ENCODE results near the gene NT5C3A.
"Not testable (repeated sequence)": the region's sequence is repeated elsewhere in the genome, so short reads cannot be mapped to it uniquely, and the experiment has no call there.

The NT5C3A gene

DNA sequence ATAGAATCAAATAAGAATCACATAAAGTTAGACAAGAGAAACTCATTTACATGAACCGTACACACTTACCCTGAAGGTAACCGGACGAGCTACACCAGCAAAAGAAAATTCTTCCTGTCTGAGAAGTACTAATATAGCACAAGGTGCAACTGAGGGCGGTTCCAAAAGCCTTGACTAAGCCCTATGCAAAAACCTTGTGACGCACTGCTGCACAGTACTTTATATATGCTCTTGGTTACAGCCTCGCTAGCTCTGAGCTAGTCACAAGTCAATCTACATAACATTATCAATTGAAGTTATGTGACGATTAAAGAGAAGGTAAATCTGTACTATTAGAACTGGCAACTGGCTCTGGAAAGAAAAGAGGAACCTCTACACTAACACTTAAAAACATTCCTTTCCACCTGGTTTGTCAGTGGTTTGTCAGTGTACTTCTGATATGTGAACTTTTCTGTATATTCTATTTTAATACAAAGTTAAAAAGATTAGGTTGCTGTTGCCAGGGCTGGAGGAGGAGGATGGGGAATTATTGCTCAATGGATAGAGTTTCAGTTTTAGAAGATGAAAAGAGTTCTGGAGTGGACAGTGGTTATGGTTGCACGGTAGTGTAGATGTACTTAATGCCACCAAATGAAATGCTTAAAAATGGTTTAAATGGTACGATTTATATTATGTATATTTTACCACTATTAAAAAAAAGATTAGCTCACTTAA is 21.6 kb downstream of the NT5C3A start:
- DNase-seq: peak; percentile 37 to 79 (median 68)

DNA sequence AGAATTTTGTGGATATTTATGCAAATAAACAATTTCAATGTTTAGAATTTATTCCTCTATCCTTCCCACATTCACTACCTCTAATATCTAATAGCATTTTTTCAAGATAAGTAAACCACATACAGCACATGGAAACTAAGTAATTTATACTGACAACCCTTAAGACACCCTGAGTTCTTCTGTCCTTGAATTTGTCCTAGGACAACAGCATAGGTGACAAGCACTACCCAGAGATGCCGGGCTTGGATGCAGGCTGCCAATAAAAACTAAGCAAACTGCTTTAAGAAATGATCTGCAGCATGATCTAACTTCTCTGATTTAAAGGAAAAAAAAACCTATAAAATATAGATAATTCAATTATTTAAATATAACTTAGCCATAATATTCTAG is 22.7 kb downstream of the NT5C3A start:
- DNase-seq: peak in 1 of 6 experiments; percentile 25

GRCh38 chr7:33039257-33039902 is 23.2 kb downstream of the NT5C3A start:
- DNase-seq: peak in 3 of 6 experiments; percentile 7 to 40 (median 36)

- no peak for DNase-seq
Observed at GRCh38 chr7:33038639-33039038, 23.9 kb downstream of the NT5C3A start.

DNA sequence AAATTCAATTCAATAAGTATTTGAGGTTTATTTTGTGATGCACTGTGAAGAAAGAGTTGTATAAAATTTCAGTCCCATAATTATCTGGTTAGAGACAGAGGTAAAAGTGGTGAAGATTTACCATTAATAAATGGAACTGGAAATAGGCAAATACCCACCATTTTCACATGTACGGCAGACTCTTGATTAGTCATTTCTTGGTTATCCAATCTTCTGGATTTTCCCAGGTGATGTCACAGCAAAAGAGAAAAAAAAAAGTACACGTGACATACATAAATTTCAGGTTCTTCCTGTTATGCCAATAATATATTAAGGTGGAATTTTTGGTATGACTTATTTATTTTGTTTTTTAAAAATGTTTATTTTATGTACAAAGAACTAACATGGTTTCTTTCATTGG is 26.8 kb downstream of the NT5C3A start:
- DNase-seq: no peak

DNA sequence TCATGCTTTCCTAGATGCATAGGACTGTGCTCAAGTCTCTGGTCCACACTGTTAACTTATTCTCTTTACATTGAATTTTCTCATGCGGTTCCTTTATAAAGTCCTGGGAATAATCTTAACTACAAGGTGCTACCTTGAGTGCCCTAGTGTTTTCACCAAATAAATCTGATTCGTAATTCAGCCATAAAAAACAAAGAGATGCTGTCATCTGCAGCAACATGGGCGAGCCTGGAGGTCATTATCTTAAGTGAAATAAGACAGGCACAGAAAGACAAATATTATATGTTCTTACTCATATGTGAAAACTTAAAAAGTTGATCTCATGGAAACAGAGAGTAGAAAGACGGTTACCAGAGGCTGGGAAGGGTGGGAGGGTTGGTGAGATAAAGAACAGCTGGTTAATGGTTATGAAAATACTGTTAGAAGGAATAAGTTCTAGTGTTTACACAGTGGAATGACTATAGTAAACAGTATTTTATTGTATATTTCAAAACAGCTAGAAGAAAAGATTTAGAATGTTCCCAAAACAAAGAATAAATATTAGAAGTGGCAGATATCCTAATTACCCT is 38.3 kb downstream of the NT5C3A start:
- no peak for DNase-seq

GRCh38 chr7:33012364-33012763 is 50.2 kb downstream of the NT5C3A start:
- DNase-seq: no peak

GRCh38 chr7:33009734-33010133 is 52.8 kb downstream of the NT5C3A start:
- DNase-seq: no peak

GRCh38 chr7:33005690-33006089 is 56.9 kb downstream of the NT5C3A start:
- DNase-seq: not testable (repeated sequence)

DNA sequence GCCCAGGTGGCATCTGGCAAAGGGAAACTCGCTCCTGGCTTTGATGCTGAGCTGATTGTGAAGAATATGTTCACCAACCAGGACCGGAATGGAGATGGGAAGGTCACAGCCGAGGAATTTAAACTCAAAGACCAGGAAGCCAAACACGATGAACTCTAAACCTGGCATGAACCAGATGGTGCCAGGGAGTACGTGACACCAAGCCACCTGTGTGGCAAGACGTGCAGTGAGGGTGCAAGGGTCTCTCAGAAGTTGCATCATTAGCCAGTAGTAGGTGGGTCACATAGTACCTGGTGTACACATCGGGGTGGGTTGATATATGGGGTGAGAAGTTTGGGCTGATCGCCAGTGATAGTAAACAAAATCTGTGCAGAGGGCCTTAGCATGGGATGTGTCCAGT is 57.4 kb downstream of the NT5C3A start:
- DNase-seq: not testable (repeated sequence)

DNA sequence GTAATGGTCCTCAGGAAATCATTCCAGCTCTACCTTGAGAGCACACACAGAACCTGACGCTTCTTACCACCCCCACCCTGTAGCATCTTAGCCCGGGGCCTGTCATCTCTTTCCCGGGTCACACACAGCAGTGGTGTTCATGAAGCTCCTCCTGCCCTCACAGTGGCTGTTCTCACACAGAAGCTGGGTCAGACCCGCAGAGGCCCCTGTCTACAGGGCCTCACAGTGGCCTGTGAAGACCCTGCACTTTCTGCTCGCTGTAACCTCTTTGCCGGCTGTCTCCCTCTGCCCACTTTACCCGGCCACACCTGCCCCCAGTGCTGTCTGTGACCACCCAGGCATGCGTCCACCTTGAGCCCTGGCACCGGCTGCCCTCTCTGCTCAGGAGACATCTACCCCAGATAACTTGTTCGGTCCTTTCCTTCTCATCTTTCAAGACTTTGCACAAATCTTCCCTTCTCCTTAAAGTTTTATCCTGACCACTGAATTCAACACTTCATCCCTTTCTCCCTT is 58.4 kb downstream of the NT5C3A start:
- DNase-seq: not testable (repeated sequence)

DNA sequence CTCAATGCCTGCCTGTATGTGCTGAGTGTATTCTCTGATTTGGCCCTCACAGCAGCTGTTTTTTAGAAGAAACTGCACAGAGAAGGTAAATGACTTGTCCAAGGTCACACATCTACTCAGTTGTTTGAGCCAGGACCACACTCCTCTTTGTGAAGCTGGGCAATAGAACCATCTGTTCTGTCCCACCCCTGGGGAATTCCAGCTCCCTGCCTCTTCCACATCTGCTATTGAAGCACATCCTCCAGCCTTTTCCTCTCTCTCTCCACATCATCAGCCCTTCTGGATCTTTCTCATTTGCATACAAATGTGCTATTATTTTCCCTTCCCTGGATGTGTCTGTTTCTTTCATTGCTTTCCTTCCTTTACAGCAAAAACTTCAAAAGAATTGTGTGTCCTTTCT is 59.5 kb downstream of the NT5C3A start:
- not testable (repeated sequence) for DNase-seq

DNA sequence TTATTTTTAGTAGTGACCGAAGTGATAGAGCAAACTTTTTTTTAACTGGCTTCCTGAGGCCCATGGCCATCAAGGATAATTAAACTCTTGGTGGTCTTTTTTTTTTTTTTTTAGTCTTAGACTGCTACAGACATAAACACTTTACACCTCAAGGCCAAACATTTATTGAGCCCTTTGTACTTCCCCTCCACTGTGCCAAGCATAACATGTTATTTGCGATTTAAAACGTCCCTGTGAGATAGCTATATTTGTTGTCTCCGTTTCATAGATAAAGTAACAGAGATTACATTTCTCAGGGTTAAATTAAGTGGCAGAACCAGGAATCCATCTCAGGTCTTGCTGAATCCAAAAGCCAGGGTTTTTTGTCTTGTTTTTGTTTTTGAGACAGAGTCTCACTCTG is 63.2 kb downstream of the NT5C3A start:
- DNase-seq: not testable (repeated sequence)

- DNase-seq: peak in 1 of 6 experiments; percentile 24
Observed at GRCh38 chr7:32998361-32999171, 64.0 kb downstream of the NT5C3A start.

DNA sequence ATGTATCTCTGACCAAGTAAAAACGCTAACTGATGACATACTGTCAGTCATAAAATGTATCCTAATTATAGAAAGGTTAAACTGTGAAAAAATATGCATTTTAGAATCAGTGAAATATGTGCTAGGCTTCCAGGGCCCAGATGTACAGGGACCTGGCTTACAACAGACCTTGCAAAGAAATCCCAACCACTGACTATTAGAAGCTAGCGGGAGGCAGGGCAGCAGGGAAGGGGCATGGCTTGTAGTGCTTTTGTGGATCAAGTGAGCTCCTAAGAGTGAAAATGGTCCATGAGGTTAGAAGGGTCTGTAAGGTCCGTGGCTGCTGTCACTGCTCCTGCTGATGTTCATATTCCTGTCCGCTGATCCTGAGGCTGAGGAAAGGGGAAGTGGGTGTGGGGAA is 64.6 kb downstream of the NT5C3A start:
- not testable (repeated sequence) for DNase-seq

DNA sequence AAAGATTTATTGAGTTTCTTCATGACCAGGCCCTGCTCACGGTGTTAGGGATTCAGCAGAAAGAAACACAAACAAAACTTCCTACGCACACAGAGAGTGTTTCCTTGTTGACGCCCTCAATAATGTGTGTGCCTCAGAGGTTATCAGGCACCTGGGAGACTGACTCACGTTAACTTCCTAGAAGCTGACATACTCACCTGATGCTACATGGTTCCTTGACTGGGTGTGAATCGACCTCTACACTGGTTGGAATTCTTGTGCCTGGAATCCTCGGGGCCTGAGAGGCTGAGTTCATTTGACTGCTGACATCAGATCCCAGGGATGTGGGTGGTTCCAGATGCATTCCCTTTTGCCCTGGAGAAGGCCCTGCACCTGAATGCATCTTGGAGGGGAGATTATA is 69.8 kb downstream of the NT5C3A start:
- DNase-seq: not testable (repeated sequence)

DNA sequence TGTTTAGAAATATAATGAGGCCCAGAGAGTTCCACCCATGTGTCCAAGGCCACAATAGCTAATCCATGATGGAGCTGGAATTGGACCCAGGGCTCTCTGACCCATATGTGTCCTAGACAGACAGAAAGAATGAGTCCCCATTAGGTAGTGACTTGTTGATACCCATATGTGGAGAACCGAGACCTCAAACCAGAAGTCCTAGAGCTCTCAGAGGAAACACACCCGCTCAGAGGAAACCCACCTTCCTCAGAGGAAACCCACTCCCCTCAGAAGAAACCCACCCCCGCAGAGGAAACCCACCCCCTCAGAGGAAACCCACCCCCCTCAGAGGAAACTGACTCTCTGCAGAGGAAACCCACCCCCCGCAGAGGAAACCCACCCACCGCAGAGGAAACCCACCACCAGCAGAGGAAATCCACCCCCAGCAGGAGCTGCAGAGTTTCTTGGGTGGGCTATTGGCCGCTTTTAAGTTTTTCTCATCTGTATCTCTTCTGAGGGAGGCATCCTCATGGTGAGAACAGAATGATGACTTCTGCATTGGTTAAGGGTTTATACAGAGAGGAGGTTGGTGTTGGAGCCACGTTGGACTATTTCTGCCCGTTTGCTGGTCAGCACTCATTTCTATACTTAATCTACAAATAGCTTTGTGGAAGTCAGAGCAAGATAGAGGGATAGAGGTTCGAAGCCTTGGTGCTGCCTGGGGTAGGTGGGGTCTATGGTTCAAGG is 70.4 kb downstream of the NT5C3A start:
- DNase-seq: not testable (repeated sequence)

DNA sequence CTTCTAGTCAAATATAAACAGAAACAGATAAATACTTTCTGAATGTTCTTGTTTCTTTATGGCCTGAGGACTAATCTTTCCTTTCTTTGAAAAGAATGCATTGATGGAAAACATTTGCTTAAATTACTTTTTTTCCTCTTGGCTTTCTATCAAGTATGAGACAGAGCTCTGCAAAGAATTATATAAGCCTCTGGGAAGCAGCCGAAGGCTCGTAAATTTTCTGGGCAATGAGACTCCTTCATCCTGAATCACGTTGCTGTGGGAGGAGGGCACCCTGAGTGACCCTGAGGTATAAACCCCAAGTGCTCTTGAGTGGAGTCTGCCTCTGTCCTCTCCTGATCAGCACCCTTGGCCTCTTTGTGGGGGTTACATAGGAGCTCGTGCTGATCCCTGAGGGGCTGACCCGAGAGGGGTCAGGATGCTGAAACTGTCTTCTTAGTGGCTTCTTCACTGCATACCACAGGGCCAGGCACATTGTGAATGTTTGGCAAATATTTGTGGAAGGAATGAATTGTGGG is 71.4 kb downstream of the NT5C3A start:
- not testable (repeated sequence) for DNase-seq

- DNase-seq: not testable (repeated sequence)
Observed at GRCh38 chr7:32988148-32988547, 74.4 kb downstream of the NT5C3A start.

DNA sequence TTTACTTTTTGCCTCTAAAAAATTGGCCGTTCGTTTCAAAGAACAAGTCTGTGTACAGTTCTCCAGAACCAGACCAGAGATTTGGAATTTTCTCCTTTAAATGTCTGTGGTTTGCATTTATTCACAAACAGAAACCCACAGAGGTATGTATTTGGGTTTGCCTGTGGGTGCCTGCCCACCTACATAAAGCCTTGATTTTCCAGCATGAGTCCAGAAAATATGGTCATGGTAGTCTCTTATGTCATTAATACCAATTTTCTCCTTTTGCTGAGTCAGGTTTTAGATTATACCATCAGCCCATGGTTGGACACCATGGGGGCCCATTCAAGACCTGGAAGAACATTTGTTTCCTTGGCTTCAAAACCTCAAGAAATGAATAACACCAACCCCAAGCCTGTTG is 82.7 kb downstream of the NT5C3A start:
- not testable (repeated sequence) for DNase-seq

DNA sequence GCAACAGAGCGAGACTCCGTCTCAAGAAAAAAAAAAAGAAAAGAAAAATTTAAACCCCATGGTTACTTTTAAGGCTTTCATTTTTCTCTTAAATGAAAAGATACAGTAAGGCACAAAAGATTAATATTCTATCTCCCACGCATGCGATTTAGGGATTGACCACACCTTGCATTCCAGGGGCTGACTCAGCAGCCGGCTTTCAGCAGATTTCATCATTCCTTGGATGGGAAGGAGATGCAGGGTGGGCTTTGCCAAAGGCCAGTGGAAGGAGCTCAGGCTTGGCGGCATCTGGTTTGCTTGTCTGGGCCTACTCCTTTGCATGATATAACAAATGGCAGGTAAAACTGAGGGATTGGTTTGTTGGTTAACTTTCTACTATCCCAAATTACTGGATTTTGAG is 83.3 kb downstream of the NT5C3A start:
- DNase-seq: not testable (repeated sequence)

DNA sequence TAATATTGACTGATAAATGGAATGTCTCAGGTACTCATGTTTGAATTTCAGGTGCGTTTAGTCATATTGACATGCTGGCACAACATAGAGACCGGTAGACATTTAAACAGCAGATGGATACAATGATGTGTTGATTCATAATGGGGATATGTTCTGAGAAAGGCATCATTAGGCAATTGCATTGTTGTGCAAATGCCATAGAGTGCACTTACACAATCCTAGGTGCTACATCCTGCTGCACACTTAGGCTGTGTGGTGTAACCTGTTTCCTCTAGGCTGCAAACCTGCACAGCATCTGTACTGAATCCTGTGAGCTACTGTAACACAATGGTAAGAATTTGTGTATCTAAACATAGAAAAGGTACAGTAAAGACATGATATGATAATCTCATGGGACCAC is 85.4 kb downstream of the NT5C3A start:
- DNase-seq: not testable (repeated sequence)

Measured in stimulated activated naive CD4-positive, alpha-beta T cell (primary cell).